HG02678 (cell line): ENCODE results near the gene SH2D1B.
"Not testable (repeated sequence)": the region's sequence is repeated elsewhere in the genome, so short reads cannot be mapped to it uniquely, and the experiment has no call there.

Experiments used
- ATAC-seq: cut with Tn5 transposase; IDR thresholded peaks from one replicate; pipeline ENCODE4 v1.9.1; 2021; ENCODE audit warnings: mild to moderate bottlenecking, moderate library complexity; ENCODE audit not compliant: unreplicated experiment

The SH2D1B gene

GRCh38 chr1:162365284-162366020, 46.5 kb downstream of the SH2D1B start:
- no peak for ATAC-seq

- ATAC-seq = no peak
These were observed 47.4 kb downstream of the SH2D1B start for GRCh38 chr1:162364498-162364897.

- ATAC-seq = no peak
These were observed 48.1 kb downstream of the SH2D1B start for GRCh38 chr1:162363823-162364222.

- ATAC-seq = peak; percentile 44
These were observed 50.6 kb downstream of the SH2D1B start for GRCh38 chr1:162361349-162361748.

- ATAC-seq = no peak
These were observed 51.1 kb downstream of the SH2D1B start for GRCh38 chr1:162360874-162361260.

- no peak for ATAC-seq
These were observed 51.6 kb downstream of the SH2D1B start for GRCh38 chr1:162360237-162360873.

- ATAC-seq = no peak
These were observed 52.3 kb downstream of the SH2D1B start for GRCh38 chr1:162359523-162360236.

- no peak for ATAC-seq
These were observed 53.0 kb downstream of the SH2D1B start for GRCh38 chr1:162358928-162359327.

- no peak for ATAC-seq
These were observed 54.2 kb downstream of the SH2D1B start for GRCh38 chr1:162357681-162358266.

GRCh38 chr1:162353702-162354101, 58.2 kb downstream of the SH2D1B start:
- no peak for ATAC-seq

GRCh38 chr1:162353078-162353477, 58.9 kb downstream of the SH2D1B start:
- no peak for ATAC-seq

- not testable (repeated sequence) for ATAC-seq
These were observed 60.1 kb downstream of the SH2D1B start for GRCh38 chr1:162351874-162352273.

- no peak for ATAC-seq
These were observed 60.6 kb downstream of the SH2D1B start for GRCh38 chr1:162351246-162351842.

GRCh38 chr1:162349635-162350330, 62.2 kb downstream of the SH2D1B start:
- ATAC-seq = no peak

- no peak for ATAC-seq
These were observed 64.7 kb downstream of the SH2D1B start for GRCh38 chr1:162347281-162347680.
